ENCODE data around the gene EDC4. TPM values are rescaled to one million over a fixed set of nuclear protein-coding genes. Genes with fewer than 3 reads are reported as not detected.

Gene EDC4
- total RNA-seq, 1 donor from 2014 or later: 75.4 TPM

DNA sequence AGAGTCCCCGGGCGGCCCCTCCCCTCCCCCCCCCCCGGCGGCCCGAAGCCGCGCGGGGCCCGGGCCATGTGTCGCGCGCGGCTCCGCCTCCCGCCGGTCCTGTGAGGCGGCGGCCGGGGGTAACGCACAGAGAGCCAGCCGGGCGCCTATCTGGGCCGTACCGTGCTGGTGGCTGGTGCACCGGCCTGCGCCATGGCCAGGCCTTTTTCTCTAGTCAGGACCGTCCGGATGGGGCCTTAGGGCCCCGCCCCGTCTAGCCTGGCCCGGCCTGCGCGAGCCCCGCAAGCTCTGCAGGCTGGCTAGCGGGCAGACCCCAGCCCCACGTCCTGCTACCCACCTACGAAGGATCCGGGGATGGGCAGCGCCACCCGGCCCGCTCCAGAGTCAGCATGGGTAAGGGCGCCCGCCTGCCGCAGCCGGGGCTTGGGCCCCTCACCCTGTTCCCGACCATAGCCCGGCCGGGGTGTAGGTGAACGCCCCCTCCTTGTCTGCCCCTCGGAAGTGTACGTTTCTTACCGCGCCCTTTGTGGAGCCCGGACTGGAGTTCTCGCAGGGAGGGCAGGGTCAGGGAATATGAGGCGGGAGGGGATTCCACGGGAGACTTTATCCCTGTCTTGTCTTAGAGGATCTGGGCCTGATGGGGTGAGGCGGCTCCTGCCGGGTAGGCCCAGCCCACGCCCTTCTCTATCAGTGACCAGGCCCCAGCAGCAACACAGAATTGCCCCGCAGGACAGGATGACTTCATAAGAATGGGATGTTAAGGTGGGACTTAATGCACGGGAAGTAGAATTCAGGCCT, 25.6 kb upstream of the EDC4 start, which contains the start of gene CENPT:
Gene CENPT, minus strand, starts transcription at position 630 of the 798 bp plus-strand sequence. CDS start 13,834 bp downstream, outside the sequence.
- Mint-ChIP-seq H3K4me3 (ENCODE audit: unreplicated experiment) (peak within 1 kb of the TSS; percentile 90), H3K36me3 (ENCODE audit: unreplicated experiment) (no peaks in the 10 kb centered on the region), H3K9me3 (ENCODE audit: unreplicated experiment) (no peaks in the 10 kb centered on the region), H3K27ac (ENCODE audit: unreplicated experiment) (peak within 1 kb of the TSS; percentile 96), H3K4me1 (ENCODE audit: unreplicated experiment) (peaks cover 49% of the 10 kb centered on the region), H3K27me3 (ENCODE audit: unreplicated experiment) (no peaks in the 10 kb centered on the region)
- TF ChIP-seq CTCF (IDR thresholded peaks at IDR 0.05): no peak
- DNase-seq (ENCODE audit: extremely low spot score, unreplicated experiment): no peak

GRCh38 chr16:67848118-67848517, 24.7 kb upstream of the EDC4 start:
- DNase-seq (ENCODE audit: extremely low spot score, unreplicated experiment): no peak
- Mint-ChIP-seq H3K36me3 (ENCODE audit: unreplicated experiment) (no peaks in the 10 kb centered on the region), H3K4me3 (ENCODE audit: unreplicated experiment) (peak overlapping the region; percentile 90), H3K27ac (ENCODE audit: unreplicated experiment) (peak overlapping the region; percentile 83), H3K9me3 (ENCODE audit: unreplicated experiment) (no peaks in the 10 kb centered on the region), H3K4me1 (ENCODE audit: unreplicated experiment) (peaks cover 45% of the 10 kb centered on the region), H3K27me3 (ENCODE audit: unreplicated experiment) (no peaks in the 10 kb centered on the region)
- TF ChIP-seq CTCF (IDR thresholded peaks at IDR 0.05): no peak

GRCh38 chr16:67853670-67854069, 19.2 kb upstream of the EDC4 start:
- no peak overlapping the region for H3K4me3 Mint-ChIP-seq (ENCODE audit: unreplicated experiment)
- no peaks in the 10 kb centered on the region for H3K9me3 Mint-ChIP-seq (ENCODE audit: unreplicated experiment)
- H3K27ac Mint-ChIP-seq (ENCODE audit: unreplicated experiment): no peak overlapping the region
- TF ChIP-seq CTCF (IDR thresholded peaks at IDR 0.05): no peak
- no peak for DNase-seq (ENCODE audit: extremely low spot score, unreplicated experiment)
- no peaks in the 10 kb centered on the region for H3K27me3 Mint-ChIP-seq (ENCODE audit: unreplicated experiment)
- peaks cover 30% of the 10 kb centered on the region for H3K4me1 Mint-ChIP-seq (ENCODE audit: unreplicated experiment)
- H3K36me3 Mint-ChIP-seq (ENCODE audit: unreplicated experiment): no peaks in the 10 kb centered on the region

DNA sequence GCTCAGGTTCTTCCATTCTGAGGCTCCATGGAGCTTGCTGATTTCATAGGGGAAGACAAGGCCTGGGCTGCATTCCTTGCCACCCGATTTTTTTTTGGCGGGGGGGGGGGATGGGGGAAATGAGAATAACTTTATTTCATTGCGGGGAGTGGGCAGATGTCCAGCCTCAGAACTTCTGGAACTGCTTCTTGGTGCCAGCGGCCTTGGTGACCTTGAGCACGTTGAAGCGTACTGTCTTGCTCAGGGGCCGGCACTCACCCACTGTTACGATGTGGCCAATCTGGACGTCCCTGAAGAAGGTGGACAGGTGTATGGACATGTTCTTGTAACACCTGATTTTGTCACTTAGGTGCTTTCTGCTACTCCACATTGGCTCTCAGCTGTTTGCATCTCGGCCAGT, 17.1 kb upstream of the EDC4 start:
- H3K27me3 Mint-ChIP-seq (ENCODE audit: unreplicated experiment): no peaks in the 10 kb centered on the region
- no peak overlapping the region for H3K4me3 Mint-ChIP-seq (ENCODE audit: unreplicated experiment)
- H3K27ac Mint-ChIP-seq (ENCODE audit: unreplicated experiment): peak overlapping the region; percentile 31
- TF ChIP-seq CTCF (IDR thresholded peaks at IDR 0.05): no peak
- no peaks in the 10 kb centered on the region for H3K9me3 Mint-ChIP-seq (ENCODE audit: unreplicated experiment)
- H3K4me1 Mint-ChIP-seq (ENCODE audit: unreplicated experiment): peaks cover 28% of the 10 kb centered on the region
- no peak for DNase-seq (ENCODE audit: extremely low spot score, unreplicated experiment)
- peaks cover 2% of the 10 kb centered on the region for H3K36me3 Mint-ChIP-seq (ENCODE audit: unreplicated experiment)

DNA sequence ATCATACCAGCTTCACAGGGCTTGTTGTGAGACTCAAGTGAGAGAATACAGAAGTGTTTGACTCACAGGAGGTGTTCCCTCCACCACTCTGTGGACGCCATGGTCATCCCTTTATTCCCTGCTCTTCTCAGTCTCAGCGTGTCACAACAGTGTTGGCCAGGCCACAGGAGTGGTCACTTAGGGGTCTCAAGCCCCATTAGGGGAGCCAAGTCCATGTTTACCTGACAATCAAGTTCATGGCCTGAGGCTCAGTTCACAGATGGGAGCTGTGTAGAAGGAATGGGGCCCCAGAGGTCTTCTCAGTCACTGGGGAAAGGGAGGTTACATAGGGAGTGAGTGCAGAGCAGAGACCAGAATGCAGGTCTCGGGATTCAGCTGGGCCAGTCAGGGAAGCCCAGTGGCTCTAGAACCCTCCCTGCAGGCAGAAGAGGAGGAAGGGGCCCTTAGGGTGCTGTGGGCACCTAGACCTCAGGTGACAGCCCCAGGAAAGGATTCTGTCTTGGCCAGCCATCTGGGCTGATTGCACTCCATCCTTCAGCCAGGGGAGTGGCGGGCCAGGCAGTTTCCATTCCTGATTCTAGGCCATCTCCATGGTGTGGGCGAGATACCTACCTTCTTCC, 15.8 kb upstream of the EDC4 start:
- Mint-ChIP-seq H3K9me3 (ENCODE audit: unreplicated experiment) (no peaks in the 10 kb centered on the region), H3K27ac (ENCODE audit: unreplicated experiment) (peak overlapping the region; percentile 87), H3K4me1 (ENCODE audit: unreplicated experiment) (peaks cover 36% of the 10 kb centered on the region), H3K4me3 (ENCODE audit: unreplicated experiment) (no peak overlapping the region), H3K36me3 (ENCODE audit: unreplicated experiment) (peaks cover 6% of the 10 kb centered on the region), H3K27me3 (ENCODE audit: unreplicated experiment) (no peaks in the 10 kb centered on the region)
- TF ChIP-seq CTCF (IDR thresholded peaks at IDR 0.05): no peak
- no peak for DNase-seq (ENCODE audit: extremely low spot score, unreplicated experiment)
